Measurements from ENCODE around the gene TSPEAR. TPM values are rescaled to one million over a fixed set of nuclear protein-coding genes. Genes with fewer than 3 reads are reported as not detected.
"Not testable (repeated sequence)": the region's sequence is repeated elsewhere in the genome, so short reads cannot be mapped to it uniquely, and the experiment has no call there.

The TSPEAR gene
- total and polyA plus RNA-seq, 2 of the 13 experiments (the other 11 are each of a cell fraction or from before 2014, with no cell fraction given) = 0.07 to 0.32 TPM

DNA sequence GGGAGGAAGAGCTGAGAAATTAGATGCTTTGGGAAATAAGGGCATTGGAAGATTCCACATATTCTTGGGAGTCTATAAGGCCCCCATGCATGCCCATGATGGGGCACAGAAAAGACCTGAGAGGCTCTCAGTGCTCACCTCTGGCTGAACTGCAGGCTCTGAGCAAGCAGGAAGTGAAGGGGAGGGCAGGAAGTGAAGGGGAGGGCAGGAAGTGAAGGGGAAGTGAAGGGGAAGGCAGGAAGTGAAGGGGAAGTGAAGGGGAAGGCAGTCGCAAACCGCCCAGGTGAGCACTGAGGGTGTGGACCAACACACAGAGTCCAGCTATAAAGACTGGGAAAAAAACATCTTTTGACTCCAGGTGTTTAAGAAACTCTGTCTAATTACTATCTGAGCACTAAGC lies 80.9 kb downstream of the TSPEAR start (continued):
- TF ChIP-seq, protein P1, sequence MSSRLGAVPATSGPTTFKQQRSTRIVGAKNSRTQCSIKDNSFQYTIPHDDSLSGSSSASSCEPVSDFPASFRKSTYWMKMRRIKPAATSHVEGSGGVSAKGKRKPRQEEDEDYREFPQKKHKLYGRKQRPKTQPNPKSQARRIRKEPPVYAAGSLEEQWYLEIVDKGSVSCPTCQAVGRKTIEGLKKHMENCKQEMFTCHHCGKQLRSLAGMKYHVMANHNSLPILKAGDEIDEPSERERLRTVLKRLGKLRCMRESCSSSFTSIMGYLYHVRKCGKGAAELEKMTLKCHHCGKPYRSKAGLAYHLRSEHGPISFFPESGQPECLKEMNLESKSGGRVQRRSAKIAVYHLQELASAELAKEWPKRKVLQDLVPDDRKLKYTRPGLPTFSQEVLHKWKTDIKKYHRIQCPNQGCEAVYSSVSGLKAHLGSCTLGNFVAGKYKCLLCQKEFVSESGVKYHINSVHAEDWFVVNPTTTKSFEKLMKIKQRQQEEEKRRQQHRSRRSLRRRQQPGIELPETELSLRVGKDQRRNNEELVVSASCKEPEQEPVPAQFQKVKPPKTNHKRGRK (CRISPR knock-in tag; IDR thresholded peaks at IDR 0.05) = no peak
- TF ChIP-seq RXRB (CRISPR knock-in tag; IDR thresholded peaks at IDR 0.05; ENCODE audit: borderline replicate concordance) = no peak
- no peak for TF ChIP-seq DNMT3B (CRISPR knock-in tag; conservative IDR thresholded peaks at IDR 0.05)

DNA sequence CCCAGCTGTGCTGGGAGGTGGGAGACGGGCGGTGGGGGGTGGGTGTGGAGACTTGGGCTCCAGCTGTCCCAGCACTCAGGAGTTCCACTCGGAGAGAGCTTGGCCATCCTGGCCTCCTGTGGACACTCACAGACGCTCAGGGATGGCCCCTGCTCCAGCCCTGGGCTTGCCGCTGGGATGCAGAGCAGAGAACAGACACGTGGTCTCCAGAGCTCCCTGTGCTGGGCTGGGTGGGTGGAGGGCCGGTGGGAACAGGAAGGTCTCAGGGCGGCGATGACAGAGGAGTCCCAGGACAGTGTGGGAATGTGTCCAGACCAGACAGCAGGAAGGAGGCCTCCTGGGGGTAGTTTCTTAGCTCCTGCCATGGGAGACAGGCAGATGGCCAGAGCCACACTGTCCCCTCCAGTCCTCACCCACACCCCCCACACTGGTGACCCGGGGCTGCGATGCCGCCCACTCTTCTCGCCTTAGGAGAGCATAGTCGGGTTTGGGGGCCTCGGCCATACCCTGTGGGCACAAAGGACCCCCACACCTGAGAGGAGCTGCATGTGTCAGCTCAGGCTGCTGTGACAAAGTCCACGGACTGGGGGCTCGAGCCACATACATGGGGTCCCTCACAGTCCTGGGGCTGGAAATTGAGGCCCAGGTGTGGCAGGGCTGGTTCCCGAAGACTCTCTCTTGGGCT lies 82.5 kb downstream of the TSPEAR start:
- DNase-seq (ENCODE audit: low spot score) (no peak), FAIRE-seq (no peak), ATAC-seq (no peak; the same call in 2 of the 3 replicates)
- no TSS peak for BruUV-seq (replicated peaks)
- H3K27me3 ChIP-seq (ENCODE audit: control insufficient read depth in 1 of 2, insufficient read depth in 2 of 2, low read length in 2 of 2) = 0 out of 5 replicates have a peak, but pooled peaks cover 0 to 6% of the 10 kb centered on the region in 2 experiments
- CTCF ChIA-PET (ENCODE audit: low intra/inter-chr PET ratio, low total read pairs) = no interaction called here
- no peaks in the 10 kb centered on the region for H4K20me1 ChIP-seq (ENCODE audit: insufficient read depth, low read length)
- POLR2A ChIA-PET = no interaction called here
- TF ChIP-seq ZFP36L2 (CRISPR knock-in tag; IDR thresholded peaks at IDR 0.05) (no peak), ZNF629 (CRISPR knock-in tag; conservative IDR thresholded peaks at IDR 0.05) (no peak), ZSCAN12 (CRISPR knock-in tag; IDR thresholded peaks at IDR 0.05) (no peak), NBN (conservative IDR thresholded peaks at IDR 0.05) (no peak)
- TF ChIP-seq, protein P2, sequence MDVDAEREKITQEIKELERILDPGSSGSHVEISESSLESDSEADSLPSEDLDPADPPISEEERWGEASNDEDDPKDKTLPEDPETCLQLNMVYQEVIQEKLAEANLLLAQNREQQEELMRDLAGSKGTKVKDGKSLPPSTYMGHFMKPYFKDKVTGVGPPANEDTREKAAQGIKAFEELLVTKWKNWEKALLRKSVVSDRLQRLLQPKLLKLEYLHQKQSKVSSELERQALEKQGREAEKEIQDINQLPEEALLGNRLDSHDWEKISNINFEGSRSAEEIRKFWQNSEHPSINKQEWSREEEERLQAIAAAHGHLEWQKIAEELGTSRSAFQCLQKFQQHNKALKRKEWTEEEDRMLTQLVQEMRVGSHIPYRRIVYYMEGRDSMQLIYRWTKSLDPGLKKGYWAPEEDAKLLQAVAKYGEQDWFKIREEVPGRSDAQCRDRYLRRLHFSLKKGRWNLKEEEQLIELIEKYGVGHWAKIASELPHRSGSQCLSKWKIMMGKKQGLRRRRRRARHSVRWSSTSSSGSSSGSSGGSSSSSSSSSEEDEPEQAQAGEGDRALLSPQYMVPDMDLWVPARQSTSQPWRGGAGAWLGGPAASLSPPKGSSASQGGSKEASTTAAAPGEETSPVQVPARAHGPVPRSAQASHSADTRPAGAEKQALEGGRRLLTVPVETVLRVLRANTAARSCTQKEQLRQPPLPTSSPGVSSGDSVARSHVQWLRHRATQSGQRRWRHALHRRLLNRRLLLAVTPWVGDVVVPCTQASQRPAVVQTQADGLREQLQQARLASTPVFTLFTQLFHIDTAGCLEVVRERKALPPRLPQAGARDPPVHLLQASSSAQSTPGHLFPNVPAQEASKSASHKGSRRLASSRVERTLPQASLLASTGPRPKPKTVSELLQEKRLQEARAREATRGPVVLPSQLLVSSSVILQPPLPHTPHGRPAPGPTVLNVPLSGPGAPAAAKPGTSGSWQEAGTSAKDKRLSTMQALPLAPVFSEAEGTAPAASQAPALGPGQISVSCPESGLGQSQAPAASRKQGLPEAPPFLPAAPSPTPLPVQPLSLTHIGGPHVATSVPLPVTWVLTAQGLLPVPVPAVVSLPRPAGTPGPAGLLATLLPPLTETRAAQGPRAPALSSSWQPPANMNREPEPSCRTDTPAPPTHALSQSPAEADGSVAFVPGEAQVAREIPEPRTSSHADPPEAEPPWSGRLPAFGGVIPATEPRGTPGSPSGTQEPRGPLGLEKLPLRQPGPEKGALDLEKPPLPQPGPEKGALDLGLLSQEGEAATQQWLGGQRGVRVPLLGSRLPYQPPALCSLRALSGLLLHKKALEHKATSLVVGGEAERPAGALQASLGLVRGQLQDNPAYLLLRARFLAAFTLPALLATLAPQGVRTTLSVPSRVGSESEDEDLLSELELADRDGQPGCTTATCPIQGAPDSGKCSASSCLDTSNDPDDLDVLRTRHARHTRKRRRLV (CRISPR knock-in tag; IDR thresholded peaks at IDR 0.05) = no peak
- in situ Hi-C loops (cut with HindIII; ENCODE audit: extremely low pct_ligation_motif_present, low pct_unique_long_range_greater_than_20kb) = no loop called here
- intact Hi-C loops (cut with micrococcal nuclease; ENCODE audit: unreplicated experiment) = no loop called here
- H3K4me2 ChIP-seq (ENCODE audit: low read depth, low read length) = no peak overlapping the region
- no peak overlapping the region for H2AFZ ChIP-seq (ENCODE audit: low read length)
- no peak overlapping the region for H3K27ac ChIP-seq (ENCODE audit: extremely low read length, insufficient read depth, low read length)
- 44% methylated on average over 7 of the region's 18 CpGs for WGBS (ENCODE audit: low lambda C conversion rate)
- H3K9ac ChIP-seq (ENCODE audit: insufficient read depth, low read depth, low read length) = no peak overlapping the region
- H3K36me3 ChIP-seq (replicated peaks in 1 of 2; ENCODE audit: control insufficient read depth in 1 of 2, insufficient read depth in 2 of 2, low read length in 2 of 2) = no peaks in the 10 kb centered on the region
- H3K4me1 ChIP-seq (ENCODE audit: insufficient read depth, low read length) = no peaks in the 10 kb centered on the region
- H3K79me2 ChIP-seq (ENCODE audit: insufficient read depth, low read length) = no peaks in the 10 kb centered on the region
- H3K9me3 ChIP-seq (ENCODE audit: low read length) = peaks cover 25% of the 10 kb centered on the region
- no peak overlapping the region for H3K4me3 ChIP-seq (replicated peaks in 1 of 3; ENCODE audit: insufficient read depth in 1 of 3, low read depth in 2 of 3, low read length in 3 of 3)

DNA sequence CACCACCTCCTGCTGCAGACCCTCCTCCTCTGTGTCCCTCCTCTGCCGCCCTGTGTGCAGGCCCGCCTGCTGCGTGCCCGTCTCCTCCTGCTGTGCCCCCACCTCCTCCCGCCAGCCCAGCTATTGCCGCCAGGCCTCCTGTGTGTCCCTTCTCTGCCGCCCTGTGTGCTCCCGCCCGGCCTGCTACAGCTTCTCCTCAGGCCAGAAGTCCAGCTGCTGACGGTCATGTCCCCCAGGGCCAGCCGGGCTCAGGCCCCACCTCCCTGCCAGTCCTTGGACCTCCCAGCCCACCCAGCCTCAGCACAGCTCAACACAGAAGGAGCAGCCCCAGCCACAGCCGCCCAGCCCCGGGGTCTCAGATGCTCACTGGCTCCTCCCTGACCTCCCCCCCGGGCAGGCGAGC lies 83.5 kb downstream of the TSPEAR start:
- H3K36me3 ChIP-seq (replicated peaks in 1 of 2; ENCODE audit: control insufficient read depth in 1 of 2, insufficient read depth in 2 of 2, low read length in 2 of 2); DNase-seq (ENCODE audit: low spot score); in situ Hi-C loops (cut with HindIII; ENCODE audit: extremely low pct_ligation_motif_present, low pct_unique_long_range_greater_than_20kb); H3K4me3 ChIP-seq (replicated peaks in 1 of 3; ENCODE audit: insufficient read depth in 1 of 3, low read depth in 2 of 3, low read length in 3 of 3); H2AFZ ChIP-seq (ENCODE audit: low read length); H3K4me1 ChIP-seq (ENCODE audit: insufficient read depth, low read length); H3K27me3 ChIP-seq (ENCODE audit: control insufficient read depth in 1 of 2, insufficient read depth in 2 of 2, low read length in 2 of 2); FAIRE-seq; H3K27ac ChIP-seq (ENCODE audit: extremely low read length, insufficient read depth, low read length); POLR2A ChIA-PET; BruUV-seq (replicated peaks); H3K4me2 ChIP-seq (ENCODE audit: low read depth, low read length); intact Hi-C loops (cut with micrococcal nuclease; ENCODE audit: unreplicated experiment); CTCF ChIA-PET (ENCODE audit: low intra/inter-chr PET ratio, low total read pairs); H3K9ac ChIP-seq (ENCODE audit: insufficient read depth, low read depth, low read length); H4K20me1 ChIP-seq (ENCODE audit: insufficient read depth, low read length); ATAC-seq; H3K79me2 ChIP-seq (ENCODE audit: insufficient read depth, low read length): not testable (repeated sequence)
- H3K9me3 ChIP-seq (ENCODE audit: low read length) = peaks cover 32% of the 10 kb centered on the region
- WGBS (ENCODE audit: low lambda C conversion rate) = 56% methylated on average over 11 of the region's 15 CpGs
